ENCODE results near the gene C6.

The C6 gene

GRCh38 chr5:41118177-41118576 is 95.2 kb downstream of the C6 start:
- DNase-seq: no peak

- no peak for DNase-seq
Observed at GRCh38 chr5:41115281-41115680, 98.1 kb downstream of the C6 start.

- no peak for DNase-seq
Observed at GRCh38 chr5:41112486-41113455, 100.6 kb downstream of the C6 start.

- DNase-seq: no peak
Observed at GRCh38 chr5:41109186-41109585, 104.1 kb downstream of the C6 start.

GRCh38 chr5:41102341-41102740 is 111.0 kb downstream of the C6 start:
- DNase-seq: no peak

- no peak for DNase-seq
Observed at GRCh38 chr5:41097642-41098041, 115.7 kb downstream of the C6 start.

GRCh38 chr5:41095324-41096101 is 117.8 kb downstream of the C6 start:
- no peak for DNase-seq

GRCh38 chr5:41094871-41095270 is 118.5 kb downstream of the C6 start:
- no peak for DNase-seq

- no peak for DNase-seq
Observed at GRCh38 chr5:41093803-41094202, 119.5 kb downstream of the C6 start.

Data from NCI-H1930 (cell line).